ENCODE data around the gene KLKB1.
"Not testable (repeated sequence)": the region's sequence is repeated elsewhere in the genome, so short reads cannot be mapped to it uniquely, and the experiment has no call there.

KLKB1 gene

DNA sequence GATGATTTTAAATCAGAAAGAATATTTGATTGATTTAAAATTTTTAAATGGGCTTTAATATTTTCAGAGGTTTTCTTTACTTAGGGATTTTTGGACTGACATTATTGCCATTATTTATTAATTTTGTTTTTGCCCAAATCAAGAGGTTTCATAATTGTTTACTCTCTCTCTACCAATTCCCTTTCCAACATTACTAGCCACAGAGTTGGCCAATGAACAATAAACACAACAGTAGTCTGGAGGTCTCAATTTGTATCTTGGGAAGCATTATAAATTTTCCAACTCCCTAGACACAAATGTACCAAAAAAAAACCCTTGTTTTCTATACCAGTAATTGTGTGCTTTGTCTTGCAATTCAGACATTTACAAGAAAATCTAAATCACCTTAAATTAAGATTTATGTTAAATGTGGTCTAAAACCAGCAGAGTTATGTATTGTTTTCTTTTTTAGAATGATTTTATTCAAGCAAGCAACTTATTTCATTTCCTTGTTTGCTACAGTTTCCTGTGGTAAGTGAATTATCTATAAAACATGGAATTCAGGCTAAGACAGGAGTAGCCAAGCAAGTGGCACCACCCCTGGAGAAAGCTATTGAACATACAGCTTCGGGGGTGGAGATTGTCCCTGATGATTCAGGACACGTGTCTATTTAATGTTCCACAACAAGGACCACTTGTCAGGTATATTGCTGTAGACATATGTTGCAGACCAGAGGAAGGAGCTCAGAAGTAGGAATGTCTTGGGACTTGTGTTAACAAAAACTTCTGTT, 622 bp downstream of the KLKB1 start:
- no peak for DNase-seq

DNA sequence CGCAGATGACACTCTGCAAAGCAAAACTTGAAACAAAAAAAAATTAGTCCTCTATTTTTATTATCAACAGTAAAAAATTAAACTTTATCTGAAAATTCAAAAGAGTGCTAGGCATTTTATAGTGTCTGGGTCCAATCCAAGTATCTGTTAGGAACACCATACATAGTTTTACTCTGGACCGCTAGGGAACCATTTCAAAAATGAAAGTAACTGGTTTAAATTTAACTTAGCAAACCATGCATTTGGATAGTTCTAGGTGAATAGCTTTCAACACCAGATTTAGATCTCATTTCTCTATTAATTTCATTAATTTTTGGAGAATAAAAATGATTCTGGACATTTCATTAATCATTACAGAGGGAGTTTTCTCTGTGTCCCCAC, 1.2 kb downstream of the KLKB1 start:
- DNase-seq = no peak

DNA sequence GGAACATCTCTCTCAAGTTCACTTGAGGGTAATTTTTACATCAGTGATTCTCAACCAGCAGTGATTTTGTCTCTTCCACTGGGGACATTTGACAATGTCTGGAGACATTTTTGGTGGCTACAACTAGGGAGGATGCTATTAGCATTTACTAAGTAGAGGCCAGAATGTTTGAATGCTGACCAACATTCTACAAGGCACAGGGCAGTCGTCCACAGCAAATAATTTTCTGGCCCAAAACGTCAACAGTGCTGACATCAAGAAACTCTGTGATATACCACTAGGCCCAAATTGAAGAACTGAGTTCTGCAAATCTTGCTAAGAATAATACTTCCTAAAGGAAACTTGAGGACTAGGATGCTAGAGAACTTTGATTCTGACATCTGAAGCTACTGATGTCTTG, 7.1 kb downstream of the KLKB1 start:
- no peak for DNase-seq

DNA sequence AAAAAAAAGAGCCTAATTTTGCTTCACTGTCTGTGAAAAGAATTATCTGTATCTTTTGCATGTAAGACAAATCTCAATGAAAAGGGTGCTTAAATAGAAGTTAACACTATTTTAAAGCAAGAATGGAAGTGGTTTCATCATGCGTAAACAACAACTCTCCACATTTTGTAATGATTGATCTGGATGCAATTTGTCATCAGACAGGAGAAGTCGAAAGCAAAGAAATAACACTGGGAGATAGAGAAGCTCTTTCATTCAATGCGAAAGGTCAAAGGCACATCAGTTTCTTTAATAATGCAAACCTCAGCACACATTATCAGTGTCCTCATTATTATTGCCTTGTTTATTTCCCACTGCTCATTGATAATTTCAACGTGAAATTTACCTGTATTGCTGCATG, 8.8 kb downstream of the KLKB1 start:
- no peak for DNase-seq

DNA sequence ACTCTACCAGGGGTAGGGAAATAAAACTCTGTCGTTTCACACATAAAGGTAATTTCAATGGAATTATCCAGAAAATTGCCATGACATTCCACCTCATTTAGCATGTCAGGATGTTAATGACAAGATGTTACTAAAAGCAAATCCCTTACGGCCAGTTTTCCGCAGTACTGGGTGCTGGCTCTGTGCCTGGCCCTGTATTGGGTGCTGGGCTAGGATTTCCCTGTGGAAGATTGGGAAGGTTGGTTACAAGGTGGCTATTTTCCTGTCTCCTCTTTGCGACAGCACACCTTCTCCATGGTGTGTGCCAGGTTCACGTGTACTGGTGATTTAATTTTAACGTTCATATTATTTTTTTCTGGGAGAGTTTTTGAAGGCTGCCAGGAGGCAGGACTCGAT, 13.1 kb downstream of the KLKB1 start:
- no peak for DNase-seq

DNA sequence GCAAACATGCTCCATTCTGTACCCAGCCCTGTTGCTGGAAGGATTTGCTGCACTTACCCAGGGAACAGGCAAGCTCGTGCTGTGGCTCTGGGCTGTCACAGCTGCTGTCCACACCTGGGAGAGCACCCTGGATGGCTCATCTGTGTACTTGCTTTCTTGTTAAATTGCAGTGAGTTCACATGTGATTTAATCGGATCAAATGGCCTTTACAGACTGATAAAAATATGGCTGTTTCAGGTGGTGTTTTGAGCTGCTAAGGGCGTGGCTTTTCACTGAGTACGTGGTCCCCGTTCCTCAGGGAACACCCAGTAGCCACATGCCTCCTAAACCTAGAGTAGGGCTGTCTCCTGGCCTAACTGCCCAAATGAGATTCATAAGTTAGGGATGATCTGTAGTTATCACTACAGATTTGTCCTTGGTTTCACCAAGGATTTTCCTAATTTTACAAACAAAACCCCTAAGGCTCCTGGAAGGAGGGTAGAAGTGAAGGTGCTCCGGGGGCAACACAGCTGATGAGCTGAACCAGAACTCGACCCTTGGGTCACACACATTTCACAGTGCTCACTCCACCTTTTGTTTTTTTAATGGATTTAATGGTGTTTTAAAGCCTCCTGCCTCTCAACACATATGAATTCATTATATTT, 13.7 kb downstream of the KLKB1 start:
- DNase-seq = no peak

DNA sequence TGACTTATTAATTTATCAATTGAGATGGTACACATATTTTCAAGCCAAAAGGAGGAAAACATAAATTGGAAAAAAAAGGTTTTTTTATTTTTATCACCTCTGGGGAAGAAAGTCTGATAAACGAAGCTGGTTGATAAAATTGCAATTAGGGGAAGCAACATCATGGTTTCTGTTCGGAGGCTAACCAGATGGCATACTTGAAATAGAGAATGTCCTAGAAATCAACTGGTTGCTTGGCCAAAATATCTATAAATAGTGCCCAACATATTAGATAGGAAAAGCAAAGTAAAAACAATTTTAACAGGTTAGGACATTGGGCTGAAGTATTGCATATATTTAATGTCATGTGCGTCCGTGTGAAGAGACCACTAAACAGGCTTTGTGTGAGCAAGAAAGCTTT, 14.3 kb downstream of the KLKB1 start:
- DNase-seq = no peak

DNA sequence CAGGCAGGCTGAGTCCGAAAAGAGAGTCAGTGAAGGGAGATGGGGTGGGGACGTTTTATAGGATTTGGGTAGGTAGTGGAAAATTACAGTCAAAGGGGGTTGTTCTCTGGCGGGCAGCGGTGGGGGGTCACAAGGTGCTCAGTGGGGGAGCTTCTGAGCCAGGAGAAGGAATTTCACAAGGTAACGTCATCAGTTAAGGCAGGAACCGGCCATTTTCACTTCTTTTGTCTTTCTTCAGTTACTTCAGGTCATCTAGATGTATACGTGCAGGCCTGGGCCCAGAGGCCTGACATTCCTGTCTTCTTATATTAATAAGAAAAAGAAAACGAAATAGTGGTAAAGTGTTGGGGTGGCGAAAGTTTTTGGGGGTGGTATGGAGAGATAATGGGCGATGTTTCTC, 14.7 kb downstream of the KLKB1 start:
- DNase-seq = not testable (repeated sequence)

DNA sequence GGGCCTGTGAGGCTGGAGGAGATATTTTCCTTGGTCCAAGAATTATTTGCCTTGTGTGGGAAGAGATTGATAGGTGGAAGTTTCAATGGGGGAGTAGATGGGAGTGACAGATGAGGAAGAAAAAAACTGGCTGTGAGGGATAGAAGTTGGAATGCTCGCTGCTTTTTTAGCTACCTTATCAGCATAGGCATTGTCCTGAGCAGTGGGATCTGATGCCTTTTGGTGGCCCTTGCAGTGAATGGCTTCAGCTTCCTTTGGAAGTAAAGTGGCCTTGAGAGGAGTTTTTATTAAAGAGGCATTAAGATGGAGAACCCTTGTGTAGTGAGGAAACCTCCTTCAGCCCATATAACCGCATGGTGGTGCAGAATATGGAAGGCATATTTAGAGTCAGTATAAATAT, 16.0 kb downstream of the KLKB1 start:
- no peak for DNase-seq

DNA sequence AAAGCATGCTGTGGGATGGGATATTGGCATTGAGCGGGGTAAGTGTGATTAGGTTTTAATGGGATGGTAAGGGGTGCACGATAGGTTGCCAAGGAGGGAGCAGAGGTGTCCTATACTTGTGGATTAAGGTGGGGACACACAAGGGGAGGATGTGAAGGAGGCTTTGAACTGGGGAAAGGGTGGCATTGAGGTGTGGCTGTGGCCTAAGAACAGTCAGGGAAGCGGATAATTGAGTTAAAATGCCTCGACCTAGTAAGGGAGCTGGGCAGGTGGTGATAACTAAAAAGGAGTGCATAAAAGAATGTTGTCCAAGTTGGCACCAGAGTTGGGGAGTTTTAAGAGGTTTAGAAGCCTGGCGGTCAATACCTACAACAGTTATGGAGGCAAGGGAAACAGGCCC, 17.5 kb downstream of the KLKB1 start:
- no peak for DNase-seq

DNA sequence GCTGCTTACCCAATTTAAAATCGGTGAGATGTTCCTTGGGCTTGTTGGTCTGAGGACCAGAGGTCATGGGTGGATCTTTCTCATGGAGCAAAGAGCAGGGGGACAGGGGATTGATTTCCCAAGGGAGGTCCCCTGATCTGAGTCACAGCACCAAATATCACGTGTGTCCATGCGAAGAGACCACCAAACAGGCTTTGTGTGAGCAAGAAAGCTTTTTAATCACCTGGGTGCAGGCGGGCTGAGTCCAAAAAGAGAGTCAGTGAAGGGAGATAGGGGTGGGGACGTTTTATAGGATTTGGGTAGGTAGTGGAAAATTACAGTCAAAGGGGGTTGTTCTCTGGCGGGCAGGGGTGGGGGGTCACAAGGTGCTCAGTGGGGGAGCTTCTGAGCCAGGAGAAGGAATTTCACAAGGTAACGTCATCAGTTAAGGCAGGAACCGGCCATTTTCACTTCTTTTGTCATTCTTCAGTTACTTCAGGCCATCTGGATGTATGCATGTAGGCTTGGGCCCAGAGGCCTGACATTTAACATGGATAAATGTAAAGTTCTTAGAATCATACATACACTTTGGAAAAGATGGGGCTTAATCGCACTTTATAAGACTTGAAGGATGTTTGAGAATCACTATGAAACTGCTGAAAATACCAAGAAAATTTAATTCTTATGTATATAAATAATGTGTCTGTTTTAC, 19.9 kb downstream of the KLKB1 start:
- DNase-seq = not testable (repeated sequence)

DNA sequence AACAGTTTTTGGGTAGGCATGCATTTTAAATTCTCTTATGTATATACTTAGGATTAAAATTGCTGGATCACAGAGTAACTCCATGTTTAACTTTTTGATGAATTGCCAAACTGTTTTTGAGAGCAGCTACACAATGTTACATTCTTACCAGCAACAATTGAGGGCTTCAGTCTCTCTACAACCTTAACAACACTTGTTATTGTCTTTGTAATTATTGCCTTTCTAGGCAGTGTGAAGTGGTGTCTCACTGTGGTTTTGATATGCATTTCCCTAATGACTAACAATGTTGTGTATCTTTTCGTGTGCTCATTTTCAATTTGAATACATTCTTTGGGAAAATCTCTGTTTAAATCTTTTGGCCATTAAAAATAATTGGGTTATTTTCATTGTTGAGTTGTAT, 21.3 kb downstream of the KLKB1 start:
- DNase-seq = no peak

DNA sequence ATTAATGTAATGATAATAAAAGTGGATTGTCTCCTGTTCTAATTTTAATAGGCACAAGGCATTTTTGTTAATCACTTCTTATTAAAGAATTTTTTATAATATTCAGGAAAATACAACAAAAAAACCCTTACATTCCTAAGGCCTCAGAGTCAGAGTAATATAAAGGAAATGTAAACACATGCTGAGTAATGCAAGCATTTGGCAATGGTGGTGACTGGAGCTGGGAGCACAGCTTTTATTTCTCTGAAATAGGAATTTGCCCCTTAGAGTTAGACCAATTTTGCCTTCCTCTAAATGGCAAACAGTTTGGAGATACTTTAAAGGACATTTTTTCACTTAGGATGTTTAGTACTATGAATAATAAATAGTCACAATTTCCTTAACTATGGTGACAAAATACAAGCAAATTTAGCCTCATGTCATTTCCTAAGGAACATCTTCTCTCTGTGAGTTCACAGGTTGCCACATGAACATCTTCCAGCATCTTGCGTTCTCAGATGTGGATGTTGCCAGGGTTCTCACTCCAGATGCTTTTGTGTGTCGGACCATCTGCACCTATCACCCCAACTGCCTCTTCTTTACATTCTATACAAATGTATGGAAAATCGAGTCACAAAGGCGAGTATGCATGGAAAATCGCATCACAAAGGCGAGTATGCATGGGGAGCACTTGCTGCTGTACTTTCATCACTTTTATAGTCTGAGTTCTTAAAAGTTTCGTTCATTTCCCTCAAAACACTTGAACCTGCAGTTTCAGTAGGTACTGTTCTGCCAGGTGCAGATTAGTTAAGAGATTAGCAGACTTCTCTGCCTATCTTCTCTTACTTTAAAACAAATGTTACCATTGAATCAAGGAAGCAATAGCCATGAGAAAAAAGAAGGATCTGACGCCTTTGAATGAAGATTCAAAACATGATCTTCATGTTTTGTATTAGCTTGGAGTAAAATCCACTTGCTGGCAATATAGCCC, 22.8 kb downstream of the KLKB1 start:
- no peak for DNase-seq

DNA sequence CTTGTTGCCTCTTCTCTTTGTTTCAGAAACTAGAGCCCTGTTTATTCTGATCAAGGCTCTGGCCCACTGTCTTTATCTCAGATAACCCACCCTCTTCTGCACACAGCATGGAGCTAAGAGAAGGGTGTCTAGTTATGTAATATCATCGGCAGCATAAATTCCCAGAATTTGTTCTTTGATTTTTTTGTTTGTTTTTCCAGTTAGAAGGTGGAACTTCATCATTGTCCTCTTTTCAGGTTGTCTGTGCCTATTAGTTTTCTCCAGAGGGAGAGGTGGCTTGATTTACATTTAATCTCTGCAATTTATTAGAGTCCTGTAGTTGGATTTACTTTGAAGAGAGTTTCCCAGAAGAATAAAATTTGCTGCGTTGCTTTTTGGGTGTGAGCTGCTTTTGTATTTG, 23.5 kb downstream of the KLKB1 start:
- no peak for DNase-seq

DNA sequence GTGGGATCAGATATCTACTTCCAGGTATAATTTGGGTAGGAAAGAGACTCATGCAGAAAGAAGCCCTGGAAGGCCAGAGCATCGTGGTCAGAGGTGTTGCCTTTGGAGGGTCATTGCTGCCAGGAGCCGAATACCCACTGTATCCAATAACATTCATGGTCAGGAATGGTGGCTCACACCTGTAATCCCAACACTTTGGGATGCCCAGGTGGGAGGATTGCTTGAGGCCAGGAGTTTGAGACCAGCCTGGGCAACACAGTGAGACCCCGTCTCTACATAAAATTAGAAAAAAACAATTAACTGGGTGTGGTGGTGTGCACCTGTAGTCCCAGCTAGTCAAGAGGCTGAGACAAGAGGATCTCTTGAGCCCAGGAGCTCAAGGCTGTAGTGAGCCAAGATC, 27.8 kb downstream of the KLKB1 start:
- no peak for DNase-seq

DNA sequence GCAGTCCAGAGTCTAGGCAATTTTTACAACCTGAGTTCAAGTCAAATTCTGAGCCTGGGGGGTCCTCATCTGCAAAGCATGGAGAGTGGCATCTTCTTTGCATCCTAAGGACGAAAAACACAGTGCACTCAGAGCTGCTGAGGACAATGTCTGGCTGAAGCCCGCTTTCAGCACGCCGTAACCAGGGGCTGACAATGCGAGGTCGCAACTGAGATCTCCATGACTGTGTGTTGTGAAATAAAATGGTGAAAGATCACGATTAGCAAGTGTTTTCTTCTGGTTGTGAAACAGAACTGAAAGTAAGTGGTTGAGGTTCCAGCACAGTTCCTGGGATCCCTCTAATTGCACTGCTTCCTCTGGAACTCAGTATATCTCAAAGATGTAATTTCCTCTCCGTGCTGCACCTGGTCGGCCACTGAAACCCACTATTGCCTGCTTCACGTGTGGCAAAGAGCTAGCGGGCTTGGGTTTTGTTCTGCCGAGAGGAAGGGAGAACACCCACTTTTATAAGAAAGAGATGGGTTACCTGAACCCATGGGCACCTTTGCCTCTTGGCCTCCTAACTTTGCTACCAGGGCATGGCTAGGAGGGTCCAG, 31.0 kb downstream of the KLKB1 start:
- no peak for DNase-seq

DNA sequence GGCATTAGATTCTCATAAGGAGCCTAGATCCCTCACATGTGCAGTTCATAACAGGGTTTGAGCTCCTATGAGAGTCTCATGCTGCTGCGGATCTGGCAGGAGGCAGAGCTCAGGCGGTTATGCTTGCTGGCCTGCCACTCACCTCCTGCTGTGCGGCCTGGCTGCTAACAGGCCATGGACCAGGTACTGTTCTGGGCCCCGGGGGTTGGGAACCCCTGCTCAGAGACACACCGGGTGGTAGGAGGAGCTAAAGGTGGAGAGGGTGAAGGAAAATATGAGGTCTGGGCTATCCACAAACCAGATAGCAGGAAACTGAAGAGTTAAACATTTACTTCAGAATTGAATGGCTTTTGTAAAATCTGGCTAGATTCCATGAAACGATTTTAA, 32.8 kb downstream of the KLKB1 start:
- DNase-seq = no peak

DNA sequence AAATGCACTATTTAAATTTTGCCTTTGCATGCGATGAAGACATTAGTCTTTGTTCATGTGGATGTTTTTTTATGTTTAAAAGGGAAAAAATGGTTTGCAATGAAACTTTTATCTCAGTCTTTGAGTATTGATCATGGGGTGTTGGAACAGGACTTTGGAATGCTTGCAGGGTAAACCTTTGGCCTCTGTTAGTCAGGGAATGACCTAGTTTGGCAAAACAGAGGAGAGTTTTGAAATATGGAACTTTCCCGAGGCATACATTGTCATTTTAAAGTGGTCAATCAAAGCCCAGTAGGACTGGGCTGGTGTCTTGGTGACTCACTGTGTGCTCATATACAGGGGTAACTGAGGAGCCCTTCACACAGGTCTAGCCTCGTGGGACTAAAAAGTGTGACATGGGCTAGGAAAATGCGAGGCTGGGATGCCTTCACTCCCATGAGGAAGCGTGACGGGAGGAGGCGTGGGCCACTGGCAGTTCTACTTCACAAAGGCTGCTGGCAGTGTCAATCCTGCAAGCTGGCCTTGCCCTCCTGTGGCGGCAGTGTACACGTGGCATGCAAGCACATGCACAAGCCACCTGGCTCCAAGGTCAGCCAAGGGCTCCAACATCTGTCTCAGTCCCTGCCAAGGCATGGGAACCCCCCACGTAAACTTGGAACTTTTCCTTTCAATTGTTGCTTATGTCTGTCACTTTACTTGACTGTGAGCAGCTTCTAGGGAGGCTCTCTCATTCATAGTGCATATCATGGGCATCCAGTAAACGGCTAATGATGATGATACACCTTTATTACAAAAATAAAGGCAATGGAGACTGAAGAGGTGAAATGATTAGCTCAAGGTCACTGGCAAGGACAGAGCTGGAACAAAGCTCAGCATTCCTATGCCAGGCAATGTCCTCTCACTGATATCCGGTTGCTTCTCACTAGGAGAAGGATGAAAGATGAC, 33.5 kb downstream of the KLKB1 start:
- DNase-seq = no peak

DNA sequence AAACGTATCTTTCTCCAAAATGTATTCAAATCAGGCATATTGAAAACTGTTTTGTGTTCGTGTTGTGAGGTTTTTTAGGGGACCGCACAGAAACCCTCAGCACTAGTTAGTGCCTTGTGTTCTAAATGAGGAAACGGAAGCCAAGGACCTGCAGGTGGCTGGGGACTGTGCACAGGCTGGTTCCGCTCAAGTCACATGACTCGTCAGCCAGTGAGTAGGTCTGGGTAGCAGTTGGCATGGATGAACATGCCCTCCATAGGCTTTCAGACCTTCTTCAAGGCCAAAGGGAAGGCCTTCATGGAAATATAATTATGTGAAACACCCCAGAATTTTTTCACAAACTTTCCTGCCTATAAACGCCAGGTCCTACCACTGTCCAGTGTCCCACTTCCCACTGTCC, 37.4 kb downstream of the KLKB1 start:
- DNase-seq = no peak

DNA sequence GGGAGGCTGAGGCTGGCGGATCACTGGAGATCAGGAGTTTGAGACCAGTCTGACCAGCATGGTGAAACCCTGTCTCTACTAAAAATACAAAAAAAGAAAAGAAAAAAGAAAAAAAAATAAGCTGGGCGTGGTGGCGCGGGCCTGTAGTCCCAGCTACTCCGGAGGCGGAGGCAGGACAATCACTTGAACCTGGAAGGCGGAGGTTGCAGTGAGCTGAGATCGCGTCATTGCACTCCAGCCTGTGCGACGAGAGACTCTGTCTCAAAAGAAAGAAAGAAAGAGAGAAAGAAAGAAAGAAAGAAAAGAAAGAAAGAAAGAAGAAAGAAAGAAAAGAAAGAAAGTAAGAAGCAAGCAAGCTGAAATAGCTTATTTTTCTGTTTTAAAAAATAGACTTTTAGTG, 37.9 kb downstream of the KLKB1 start:
- DNase-seq = not testable (repeated sequence)

Data from KG1 (cell line).